Trophoblast cell (in vitro differentiated cells and primary cell): Measurements from ENCODE around the gene SYCP1.
A peak's percentile ranks its signal among the peaks of the same experiment; 100 is the strongest.

Experiments
- DNase-seq, 2 donors: peaks; one replicate each; pipeline ENCODE4 v3.0.0-alpha.2; 2016
- H2AFZ ChIP-seq: 2 replicates; pipeline ENCODE4 v1.6.1; 2013; ENCODE audit warnings: low read length, moderate library complexity, mild to moderate bottlenecking; ENCODE audit not compliant: insufficient read depth, poor library complexity
- H2AK5ac ChIP-seq: 2 replicates; pipeline ENCODE4 v1.6.1; 2013; ENCODE audit warnings: mild to moderate bottlenecking, low read length
- H2BK120ac ChIP-seq: 2 replicates; pipeline ENCODE4 v1.6.1; 2013; ENCODE audit warnings: low read length, mild to moderate bottlenecking, moderate library complexity; ENCODE audit not compliant: insufficient read depth, poor library complexity
- H2BK12ac ChIP-seq: 2 replicates; pipeline ENCODE4 v1.6.1; 2013; ENCODE audit warnings: mild to moderate bottlenecking, low read length, moderate library complexity
- H2BK5ac ChIP-seq: 2 replicates; pipeline ENCODE4 v1.6.1; 2013; ENCODE audit warnings: low read length, low read depth, moderate library complexity, mild to moderate bottlenecking; ENCODE audit not compliant: poor library complexity
- H3K14ac ChIP-seq: 2 replicates; pipeline ENCODE4 v1.6.1; 2013; ENCODE audit warnings: mild to moderate bottlenecking, low read length
- H3K18ac ChIP-seq: 2 replicates; pipeline ENCODE4 v1.6.1; 2013; ENCODE audit warnings: mild to moderate bottlenecking, low read length
- H3K23ac ChIP-seq: 2 replicates; pipeline ENCODE4 v1.6.1; 2013; ENCODE audit warnings: low read length
- H3K27ac ChIP-seq: 2 replicates; pipeline ENCODE4 v1.5.1; 2013; ENCODE audit warnings: low read depth, mild to moderate bottlenecking, inconsistent platforms, low read length, moderate library complexity
- H3K27me3 ChIP-seq: 2 replicates; pipeline ENCODE4 v1.6.1; 2013; ENCODE audit warnings: inconsistent platforms, mild to moderate bottlenecking, low read length, moderate library complexity; ENCODE audit not compliant: insufficient read depth
- H3K36me3 ChIP-seq, 2 experiments: 1 replicate in 1 of 2; 2 replicates in 1 of 2; pipeline ENCODE4 v1.6.1; 2013; ENCODE audit warnings: low read length in 2 of 2, mild to moderate bottlenecking in 2 of 2, moderate library complexity in 1 of 2; ENCODE audit not compliant: insufficient read depth in 2 of 2, control insufficient read depth in 1 of 2
- H3K4ac ChIP-seq: 2 replicates; pipeline ENCODE4 v1.6.1; 2013; ENCODE audit warnings: low read depth, mild to moderate bottlenecking, low read length, moderate library complexity
- H3K4me1 ChIP-seq, 2 experiments: 1 replicate in 1 of 2; 2 replicates in 1 of 2; pipeline ENCODE4 v1.6.1; 2013; ENCODE audit warnings: low read length in 2 of 2, mild to moderate bottlenecking in 2 of 2, moderate library complexity in 1 of 2; ENCODE audit not compliant: insufficient read depth in 2 of 2, control insufficient read depth in 1 of 2
- H3K4me2 ChIP-seq: 2 replicates; pipeline ENCODE4 v1.6.1; 2013; ENCODE audit warnings: inconsistent platforms, mild to moderate bottlenecking, low read length, moderate library complexity
- H3K4me3 ChIP-seq: 2 replicates; pipeline ENCODE4 v1.5.1; 2013; ENCODE audit warnings: mild to moderate bottlenecking, low read depth, low read length, inconsistent platforms
- H3K79me1 ChIP-seq: one replicate; pipeline ENCODE4 v1.6.1; 2013; ENCODE audit warnings: low read length
- H3K79me2 ChIP-seq: 2 replicates; pipeline ENCODE4 v1.6.1; 2013; ENCODE audit warnings: low read length, mild to moderate bottlenecking; ENCODE audit not compliant: control insufficient read depth, insufficient read depth, poor library complexity
- H3K9ac ChIP-seq: 2 replicates; pipeline ENCODE4 v1.6.1; 2013; ENCODE audit warnings: mild to moderate bottlenecking, low read length
- H3K9me3 ChIP-seq: 2 replicates; pipeline ENCODE4 v1.6.1; 2013; ENCODE audit warnings: low read depth, mild to moderate bottlenecking, control low read depth, inconsistent platforms, low read length; ENCODE audit not compliant: insufficient read depth
- H4K12ac ChIP-seq: 2 replicates; pipeline ENCODE4 v1.6.1; 2013; ENCODE audit warnings: low read depth, mild to moderate bottlenecking, low read length, moderate library complexity
- H4K8ac ChIP-seq: 2 replicates; pipeline ENCODE4 v1.6.1; 2013; ENCODE audit warnings: low read depth, mild to moderate bottlenecking, low read length, moderate library complexity
- H4K91ac ChIP-seq: one replicate; pipeline ENCODE4 v1.6.1; 2013; ENCODE audit warnings: low read depth, mild to moderate bottlenecking, low read length, moderate library complexity
- WGBS: extraction: QIAGEN DNeasy Blood & Tissue Kit; methylation state at CpG from one replicate; pipeline ENCODE4 v1.1.7; 2013; ENCODE audit warnings: missing lambda C conversion rate; ENCODE audit not compliant: insufficient read length, insufficient coverage; ENCODE audit errors: extremely low coverage; 5-methylcytosine and 5-hydroxymethylcytosine counted together

SYCP1 gene

DNA sequence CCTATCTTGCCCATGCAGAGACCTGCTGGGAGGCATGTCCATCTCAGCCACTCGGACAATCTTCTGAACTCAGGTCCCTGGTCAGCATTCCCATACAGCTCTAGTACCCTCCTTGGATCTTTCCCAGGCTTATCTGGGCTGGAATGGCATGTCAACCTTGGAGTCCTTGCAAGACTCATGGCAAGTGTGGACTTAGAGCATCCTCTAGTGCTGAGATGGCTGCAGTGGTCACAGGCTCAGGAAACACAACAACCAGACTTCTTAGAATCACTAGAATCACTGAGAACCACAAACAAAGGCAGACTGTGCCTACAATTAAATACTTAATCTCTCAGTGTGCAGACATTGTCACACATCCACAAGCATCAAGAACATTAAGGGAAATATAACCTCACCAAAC, 101.9 kb downstream of the SYCP1 start:
- no CpG with 5 or more reads among the region's 1 CpG for WGBS
- H3K36me3 ChIP-seq, result no peaks in the 10 kb centered on the region
- H3K79me2 ChIP-seq, result no peaks in the 10 kb centered on the region
- no peak overlapping the region for H2BK5ac ChIP-seq
- no peak overlapping the region for H4K12ac ChIP-seq
- H3K27ac ChIP-seq, result no peak overlapping the region
- H3K9me3 ChIP-seq, result peaks cover 3% of the 10 kb centered on the region
- H2AK5ac ChIP-seq, result no peak overlapping the region
- H3K9ac ChIP-seq, result peak overlapping the region; percentile 31
- no peak overlapping the region for H3K4me2 ChIP-seq
- H3K4me3 ChIP-seq, result no peak overlapping the region
- no peaks in the 10 kb centered on the region for H3K4me1 ChIP-seq
- no peak overlapping the region for H3K14ac ChIP-seq
- H3K4ac ChIP-seq, result no peak overlapping the region
- no peak overlapping the region for H4K8ac ChIP-seq
- H2BK120ac ChIP-seq, result no peak overlapping the region
- peak in 1 of 2 donors; percentile 30 for DNase-seq
- no peak overlapping the region for H3K23ac ChIP-seq
- no peaks in the 10 kb centered on the region for H3K79me1 ChIP-seq
- H3K27me3 ChIP-seq, result no peaks in the 10 kb centered on the region
- no peak overlapping the region for H3K18ac ChIP-seq
- no peak overlapping the region for H2AFZ ChIP-seq
- no peak overlapping the region for H2BK12ac ChIP-seq
- H4K91ac ChIP-seq, result no peak overlapping the region

DNA sequence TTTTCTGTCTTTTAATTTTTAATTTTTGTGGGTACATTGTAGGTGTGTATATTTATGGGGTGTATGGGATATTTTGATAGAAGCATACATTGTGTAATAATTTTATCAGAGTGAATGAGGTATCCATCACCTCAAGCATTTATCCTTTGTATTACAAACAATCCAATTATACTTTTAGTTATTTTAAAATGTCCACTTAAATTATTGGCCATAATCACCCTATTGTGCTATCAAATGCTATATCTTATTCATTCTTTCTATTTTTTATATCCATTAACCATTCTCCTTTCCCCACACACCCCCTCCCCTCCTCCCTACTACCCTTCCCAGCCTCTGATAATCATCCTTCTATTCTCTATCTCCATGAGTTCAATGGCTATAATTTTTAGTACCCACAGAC, 104.8 kb downstream of the SYCP1 start:
- no peak overlapping the region for H2BK120ac ChIP-seq

DNA sequence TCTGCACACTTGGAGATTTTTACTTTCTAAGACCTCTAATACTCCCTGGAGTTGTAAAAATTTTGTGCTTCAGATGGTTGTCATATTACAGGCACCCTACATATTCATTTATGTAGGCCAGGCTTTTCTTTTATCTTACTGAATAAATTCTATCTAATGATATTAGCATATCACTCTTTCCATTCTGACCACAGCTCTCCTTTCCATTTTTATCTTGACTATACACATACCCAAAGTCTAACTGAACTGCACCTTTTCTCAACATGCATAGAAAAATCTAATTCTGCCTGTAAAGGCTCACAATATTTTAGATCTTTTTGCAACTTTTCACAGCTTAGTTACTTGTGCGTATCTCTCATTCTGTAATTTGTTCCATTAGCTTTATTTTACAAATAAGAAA, 122.2 kb downstream of the SYCP1 start:
- no CpG with 5 or more reads among the region's 1 CpG for WGBS
- Histone ChIP-seq H3K14ac (no peak overlapping the region), H3K27ac (no peak overlapping the region), H2BK120ac (no peak overlapping the region), H2AK5ac (no peak overlapping the region), H3K79me1 (no peaks in the 10 kb centered on the region), H2BK12ac (no peak overlapping the region), H3K4me2 (no peak overlapping the region), H3K9ac (no peak overlapping the region), H3K79me2 (no peaks in the 10 kb centered on the region), H3K27me3 (no peaks in the 10 kb centered on the region), H4K8ac (no peak overlapping the region), H3K23ac (no peak overlapping the region), H3K4me3 (no peak overlapping the region), H3K18ac (no peak overlapping the region), H2BK5ac (no peak overlapping the region), H4K12ac (no peak overlapping the region), H3K9me3 (no peaks in the 10 kb centered on the region), H2AFZ (no peak overlapping the region), H3K4me1 (no peaks in the 10 kb centered on the region), H4K91ac (no peak overlapping the region), H3K36me3 (no peaks in the 10 kb centered on the region), H3K4ac (no peak overlapping the region)
- no peak for DNase-seq

More for the DNA sequence above, 104.8 kb downstream of the SYCP1 start:
- no peak overlapping the region for H3K4me3 ChIP-seq
- H2AFZ ChIP-seq, result no peak overlapping the region
- no peaks in the 10 kb centered on the region for H3K4me1 ChIP-seq
- no peak overlapping the region for H3K4me2 ChIP-seq
- no peaks in the 10 kb centered on the region for H3K79me1 ChIP-seq
- no peak overlapping the region for H3K27ac ChIP-seq
- no peak overlapping the region for H2BK5ac ChIP-seq
- H3K79me2 ChIP-seq, result no peaks in the 10 kb centered on the region
- no peak overlapping the region for H3K9ac ChIP-seq
- no peaks in the 10 kb centered on the region for H3K27me3 ChIP-seq
- H4K91ac ChIP-seq, result no peak overlapping the region
- H3K18ac ChIP-seq, result no peak overlapping the region
- H3K4ac ChIP-seq, result no peak overlapping the region
- DNase-seq, result no peak
- H3K23ac ChIP-seq, result no peak overlapping the region
- H2BK12ac ChIP-seq, result no peak overlapping the region
- H4K8ac ChIP-seq, result no peak overlapping the region
- no peak overlapping the region for H4K12ac ChIP-seq
- peaks cover 3% of the 10 kb centered on the region for H3K9me3 ChIP-seq
- H3K14ac ChIP-seq, result no peak overlapping the region
- H3K36me3 ChIP-seq, result no peaks in the 10 kb centered on the region
- no peak overlapping the region for H2AK5ac ChIP-seq

DNA sequence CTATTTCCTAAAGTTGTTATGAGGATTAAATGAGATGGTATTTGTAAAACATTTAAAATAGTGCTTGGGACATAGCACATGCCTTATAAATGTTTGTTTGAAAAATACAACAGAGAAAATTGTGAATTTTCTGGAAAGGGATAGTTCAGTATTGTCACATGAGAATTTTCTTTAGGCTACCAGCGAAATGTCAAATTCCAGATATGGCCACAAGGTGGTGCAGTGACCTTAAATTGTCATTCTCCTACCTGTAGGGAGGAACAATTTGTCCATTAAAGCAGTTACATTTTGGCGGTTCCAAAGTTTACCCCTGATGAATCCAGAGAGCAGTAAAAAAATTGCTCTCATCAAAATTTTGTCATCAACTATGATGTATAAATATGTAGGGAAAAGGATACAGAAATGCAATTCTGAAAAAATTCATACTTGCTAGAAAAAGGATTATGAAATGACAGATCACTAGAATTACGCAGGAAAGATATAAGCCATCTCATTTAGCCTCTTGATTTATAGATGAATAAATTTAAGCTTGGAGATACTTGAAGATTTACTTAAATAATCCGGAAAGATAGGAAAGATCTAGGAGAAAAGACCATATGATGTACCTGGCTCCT, 124.7 kb downstream of the SYCP1 start:
- Histone ChIP-seq H3K9me3 (no peaks in the 10 kb centered on the region), H4K91ac (no peak overlapping the region), H2BK12ac (no peak overlapping the region), H2AK5ac (no peak overlapping the region), H3K4me2 (no peak overlapping the region), H3K27me3 (no peaks in the 10 kb centered on the region), H3K23ac (no peak overlapping the region), H3K79me2 (no peaks in the 10 kb centered on the region), H2AFZ (no peak overlapping the region), H3K27ac (no peak overlapping the region), H3K36me3 (no peaks in the 10 kb centered on the region), H2BK5ac (no peak overlapping the region), H2BK120ac (no peak overlapping the region), H3K4ac (no peak overlapping the region), H3K18ac (no peak overlapping the region), H4K8ac (no peak overlapping the region), H3K4me1 (no peaks in the 10 kb centered on the region), H3K79me1 (no peaks in the 10 kb centered on the region), H3K4me3 (no peak overlapping the region), H3K14ac (no peak overlapping the region), H3K9ac (no peak overlapping the region), H4K12ac (no peak overlapping the region)
- DNase-seq, result peak; percentile 52 to 90
- WGBS, result no CpG with 5 or more reads among the region's 4 CpGs
